ENCODE data around the gene TESK1. TPM values are rescaled to one million over a fixed set of nuclear protein-coding genes. Genes with fewer than 3 reads are reported as not detected.

Gene TESK1
- total and polyA plus RNA-seq, 2 of the 4 experiments (the other 2 are of a cell fraction) = 3.4 to 21.0 TPM

GRCh38 chr9:35603506-35603985, 1.5 kb upstream of the TESK1 start:
- Histone ChIP-seq H2BK15ac (ENCODE audit: low read depth, low read length) (peak overlapping the region; percentile 59; the same call in 2 of the 3 replicates), H3K27me3 (ENCODE audit: control insufficient read depth, insufficient read depth, low read length) (no peaks in the 10 kb centered on the region), H3K27ac (ENCODE audit: insufficient read depth, low read length) (peak overlapping the region; percentile 75), H3K36me3 (ENCODE audit: control insufficient read depth, insufficient read depth, low read length) (peaks cover 10% of the 10 kb centered on the region; the same call in 1 of the 2 replicates), H3K56ac (ENCODE audit: extremely low read depth, insufficient read depth, low read length) (peak overlapping the region; percentile 67; the same call in 1 of the 2 replicates), H4K8ac (ENCODE audit: low read depth in 2 of 2, low read length in 2 of 2) (peak overlapping the region; percentile 74 to 97), H2BK5ac (ENCODE audit: low read depth, low read length, poor library complexity, severe bottlenecking) (peak overlapping the region; percentile 89), H2BK20ac (ENCODE audit: low read depth, low read length) (peak overlapping the region; percentile 40), H4K20me1 (ENCODE audit: insufficient read depth, low read length) (peaks cover 8% of the 10 kb centered on the region; the same call in 1 of the 2 replicates), H2AK9ac (replicated peaks; ENCODE audit: low read depth, low read length, poor library complexity) (peak overlapping the region; percentile 18), H3K9me3 (ENCODE audit: control insufficient read depth, insufficient read depth, low read length) (no peaks in the 10 kb centered on the region), H2AFZ (replicated peaks; ENCODE audit: low read length, poor library complexity) (peak overlapping the region; percentile 97), H3K4me3 (ENCODE audit: insufficient read depth, low read depth, low read length) (peak overlapping the region; percentile 38), H2AK5ac (ENCODE audit: low read depth, low read length) (no peak overlapping the region), H3K79me1 (ENCODE audit: low read depth in 1 of 2, low read length in 2 of 2) (peaks cover 9 to 28% of the 10 kb centered on the region in 2 experiments; a peak in 3 of 4 replicates), H4K91ac (ENCODE audit: insufficient read depth, low read depth, low read length) (peak overlapping the region; percentile 58), H2BK120ac (ENCODE audit: low read depth, low read length) (peak overlapping the region; percentile 61), H3K9me1 (ENCODE audit: insufficient read depth, low read length) (peaks cover 6% of the 10 kb centered on the region; the same call in 1 of the 2 replicates), H3K18ac (ENCODE audit: low read depth, low read length) (peak overlapping the region; percentile 70), H3K23ac (ENCODE audit: low read depth, low read length) (peak overlapping the region; percentile 87), H3K4me1 (ENCODE audit: control insufficient read depth, insufficient read depth, low read length) (peaks cover 5% of the 10 kb centered on the region), H3K4me2 (ENCODE audit: low read depth, low read length) (peak overlapping the region; percentile 70), H3K9ac (ENCODE audit: low read depth, low read length) (peak overlapping the region; percentile 66), H4K5ac (ENCODE audit: low read depth, low read length) (peak overlapping the region; percentile 62), H3K14ac (replicated peaks; ENCODE audit: low read depth, low read length) (peak overlapping the region; percentile 90), H3K4ac (ENCODE audit: low read depth, low read length) (peak overlapping the region; percentile 82)
- ChIA-PET POLR2A (ENCODE audit: unreplicated experiment) (interaction anchor here (0.6 kb wide), 1 partner anchor 649 kb away, joined by 4 read pairs; no protein-coding TSS in a partner anchor), CTCF (interaction anchor here (0.8 to 1.6 kb wide), 7 partner anchors 13 to 492 kb away, joined by 3 to 4 read pairs (median 3); partner anchors contain the start of genes CCDC107 and RMRP)
- WGBS, 2 experiments (ENCODE audit: extremely low coverage in 2 of 2, insufficient read length in 1 of 2) = 4% methylated on average over 9 of the region's 18 CpGs; no CpG with 5 or more reads in 1 of the 2 experiments
- TF ChIP-seq USF2 (IDR thresholded peaks at IDR 0.05; ENCODE audit: low read depth, low read length) (peak; percentile 57), NFE2L2 (IDR thresholded peaks at IDR 0.05; ENCODE audit: low read depth, low read length) (no peak), RAD21 (IDR thresholded peaks at IDR 0.05; ENCODE audit: low read length) (no peak), CEBPB (IDR thresholded peaks at IDR 0.05; ENCODE audit: low read depth, low read length) (peak; percentile 98), MXI1 (IDR thresholded peaks at IDR 0.05; ENCODE audit: borderline replicate concordance, low read depth, low read length) (0 out of 2 replicates have a peak, but pooled peaks have one; percentile 37), BHLHE40 (IDR thresholded peaks at IDR 0.05; ENCODE audit: low read depth, low read length) (peak; percentile 97), CHD1 (IDR thresholded peaks at IDR 0.05; ENCODE audit: low read depth, low read length) (no peak)
- BruUV-seq (replicated peaks) = TSS peak; percentile 80
- DNase-seq (peak; percentile 86), ATAC-seq (ENCODE audit: low read depth) (peak; percentile 3)
- in situ Hi-C loops (cut with MboI; ENCODE audit: low sequenced_read_pairs) = no loop called here
- intact Hi-C loops (cut with micrococcal nuclease) = loop anchor here (5.0 to 10.0 kb wide), 3 partner anchors 54 to 486 kb away; partner anchors contain the start of genes ATOSB, CCDC107, RMRP and TPM2
- dilution Hi-C loops (cut with HindIII; ENCODE audit: low sequenced_read_pairs, unreplicated experiment) = no loop called here

Data from IMR-90 (cell line).